Astrocyte (in vitro differentiated cells and primary cell): ENCODE data around the gene IFI27L1. TPM values are rescaled to one million over a fixed set of nuclear protein-coding genes. Genes with fewer than 3 reads are reported as not detected.

Experiments used
- DNase-seq: peaks from one replicate; pipeline ENCODE4 v3.0.0-alpha.2; 2010; ENCODE audit warnings: low read depth
- FAIRE-seq: peaks from 2 replicates; lab custom pipeline; 2011; peaks lifted over from hg19 to GRCh38; lab: Jason Lieb, UNC
- H2AFZ ChIP-seq: 2 replicates; pipeline ENCODE4 v1.6.0; 2012; ENCODE audit warnings: low read depth, low read length, inconsistent platforms
- H3K27ac ChIP-seq: 2 replicates; pipeline ENCODE4 v1.5.1; 2011; ENCODE audit warnings: low read depth, low read length, inconsistent platforms
- H3K27me3 ChIP-seq: 2 replicates; pipeline ENCODE4 v1.6.0; 2011; ENCODE audit warnings: low read length, inconsistent platforms; ENCODE audit not compliant: insufficient read depth
- H3K36me3 ChIP-seq: 2 replicates; pipeline ENCODE4 v1.5.1; 2011; ENCODE audit warnings: low read length, inconsistent platforms; ENCODE audit not compliant: insufficient read depth
- H3K4me1 ChIP-seq: 2 replicates; pipeline ENCODE4 v1.5.1; 2011; ENCODE audit warnings: low read length, inconsistent platforms; ENCODE audit not compliant: insufficient read depth
- H3K4me2 ChIP-seq: 2 replicates; pipeline ENCODE4 v1.6.0; 2012; ENCODE audit warnings: low read length, inconsistent platforms
- H3K4me3 ChIP-seq: 2 replicates; pipeline ENCODE4 v1.5.1; 2011; ENCODE audit warnings: low read depth, mild to moderate bottlenecking, low read length, inconsistent platforms; ENCODE audit not compliant: insufficient read depth
- H3K79me2 ChIP-seq: 2 replicates; pipeline ENCODE4 v1.6.0; 2012; ENCODE audit warnings: mild to moderate bottlenecking, low read length, inconsistent platforms; ENCODE audit not compliant: insufficient read depth
- H3K9ac ChIP-seq: 2 replicates; pipeline ENCODE4 v1.6.0; 2012; ENCODE audit warnings: mild to moderate bottlenecking, low read length, inconsistent platforms
- H3K9me3 ChIP-seq: 2 replicates; pipeline ENCODE4 v1.5.1; 2012; ENCODE audit warnings: low read depth, mild to moderate bottlenecking, low read length, inconsistent platforms; ENCODE audit not compliant: insufficient read depth
- H4K20me1 ChIP-seq: 2 replicates; pipeline ENCODE4 v1.6.0; 2012; ENCODE audit warnings: low read length, inconsistent platforms; ENCODE audit not compliant: insufficient read depth
- H3K27ac Mint-ChIP-seq: one replicate; pipeline ENCODE4 v1.8.0; 2021; ENCODE audit warnings: mild to moderate bottlenecking, mixed read lengths; ENCODE audit not compliant: unreplicated experiment
- H3K27me3 Mint-ChIP-seq: one replicate; pipeline ENCODE4 v1.8.0; 2021; ENCODE audit warnings: low read depth, mixed read lengths; ENCODE audit not compliant: unreplicated experiment
- H3K36me3 Mint-ChIP-seq: one replicate; pipeline ENCODE4 v1.8.0; 2021; ENCODE audit warnings: low read depth, mixed read lengths; ENCODE audit not compliant: unreplicated experiment
- H3K4me1 Mint-ChIP-seq: one replicate; pipeline ENCODE4 v1.8.0; 2021; ENCODE audit warnings: low read depth, mixed read lengths; ENCODE audit not compliant: unreplicated experiment
- H3K4me3 Mint-ChIP-seq: one replicate; pipeline ENCODE4 v1.8.0; 2021; ENCODE audit warnings: mild to moderate bottlenecking, moderate library complexity, mixed read lengths; ENCODE audit not compliant: unreplicated experiment
- H3K9me3 Mint-ChIP-seq: one replicate; pipeline ENCODE4 v1.8.0; 2021; ENCODE audit warnings: mild to moderate bottlenecking, mixed read lengths; ENCODE audit not compliant: unreplicated experiment
- CTCF ChIP-seq: IDR thresholded peaks from 2 replicates; pipeline ENCODE4 v1.5.1; 2011; ENCODE audit warnings: low read depth, mild to moderate bottlenecking, inconsistent platforms, low read length, moderate library complexity; ENCODE audit not compliant: insufficient read depth
- EZH2 ChIP-seq: IDR thresholded peaks from 2 replicates; pipeline ENCODE4 v1.6.1; 2012; ENCODE audit warnings: mild to moderate bottlenecking, low read length, inconsistent platforms; ENCODE audit not compliant: insufficient read depth
- total RNA-seq: library from RNA; stranded (reverse); gene quantifications from 2 replicates; pipeline ENCODE4 v1.2.1, GENCODE V29; 2021

IFI27L1 gene
- total RNA-seq, 1 donor from 2014 or later, result 28.4 TPM

- Histone ChIP-seq H3K27ac (no peak overlapping the region), H3K9me3 (no peaks in the 10 kb centered on the region), H3K36me3 (no peaks in the 10 kb centered on the region), H3K4me3 (no peak overlapping the region), H3K79me2 (no peaks in the 10 kb centered on the region), H3K4me2 (no peak overlapping the region), H3K4me1 (peaks cover 10% of the 10 kb centered on the region), H4K20me1 (no peaks in the 10 kb centered on the region), H3K27me3 (peaks cover 4% of the 10 kb centered on the region), H2AFZ (no peak overlapping the region), H3K9ac (no peak overlapping the region)
- no peak overlapping the region for H3K27ac Mint-ChIP-seq
- H3K9me3 Mint-ChIP-seq, result peaks cover 12% of the 10 kb centered on the region
- no peak for TF ChIP-seq CTCF
- no peak for TF ChIP-seq EZH2
- no peak for FAIRE-seq
- peaks cover 27% of the 10 kb centered on the region for H3K4me1 Mint-ChIP-seq
- H3K27me3 Mint-ChIP-seq, result peaks cover 8% of the 10 kb centered on the region
- peaks cover 16% of the 10 kb centered on the region for H3K36me3 Mint-ChIP-seq
- DNase-seq, result no peak
- H3K4me3 Mint-ChIP-seq, result no peak overlapping the region
Measured at GRCh38 chr14:94115631-94116030, 34.5 kb downstream of the IFI27L1 start.

- Histone ChIP-seq H2AFZ (no peak overlapping the region), H3K27me3 (peaks cover 4% of the 10 kb centered on the region), H3K27ac (no peak overlapping the region), H3K9me3 (no peaks in the 10 kb centered on the region), H3K4me3 (no peak overlapping the region), H3K36me3 (no peaks in the 10 kb centered on the region), H3K4me2 (no peak overlapping the region), H4K20me1 (no peaks in the 10 kb centered on the region), H3K4me1 (peaks cover 20% of the 10 kb centered on the region), H3K9ac (no peak overlapping the region), H3K79me2 (no peaks in the 10 kb centered on the region)
- DNase-seq, result no peak
- no peak for TF ChIP-seq CTCF
- TF ChIP-seq EZH2, result no peak
- peaks cover 16% of the 10 kb centered on the region for H3K36me3 Mint-ChIP-seq
- no peak for FAIRE-seq
- no peak overlapping the region for H3K4me3 Mint-ChIP-seq
- peaks cover 27% of the 10 kb centered on the region for H3K4me1 Mint-ChIP-seq
- peaks cover 11% of the 10 kb centered on the region for H3K27me3 Mint-ChIP-seq
- H3K9me3 Mint-ChIP-seq, result peaks cover 20% of the 10 kb centered on the region
- no peak overlapping the region for H3K27ac Mint-ChIP-seq
Measured at GRCh38 chr14:94116701-94117100, 35.6 kb downstream of the IFI27L1 start.

GRCh38 chr14:94117856-94118255 is 36.7 kb downstream of the IFI27L1 start:
- Histone ChIP-seq H3K4me3 (no peak overlapping the region), H3K9ac (no peak overlapping the region), H4K20me1 (no peaks in the 10 kb centered on the region), H2AFZ (no peak overlapping the region), H3K4me1 (peaks cover 22% of the 10 kb centered on the region), H3K27me3 (peaks cover 4% of the 10 kb centered on the region), H3K36me3 (no peaks in the 10 kb centered on the region), H3K9me3 (no peaks in the 10 kb centered on the region), H3K79me2 (no peaks in the 10 kb centered on the region), H3K27ac (no peak overlapping the region), H3K4me2 (no peak overlapping the region)
- Mint-ChIP-seq H3K36me3 (peaks cover 9% of the 10 kb centered on the region), H3K27me3 (peaks cover 16% of the 10 kb centered on the region), H3K4me3 (no peak overlapping the region), H3K9me3 (peaks cover 23% of the 10 kb centered on the region), H3K27ac (no peak overlapping the region), H3K4me1 (peaks cover 19% of the 10 kb centered on the region)
- DNase-seq (no peak), FAIRE-seq (no peak)
- TF ChIP-seq CTCF (no peak), EZH2 (no peak)
